Lung (tissue), 12 donors: ENCODE data around the gene ITK. TPM values are rescaled to one million over a fixed set of nuclear protein-coding genes. Genes with fewer than 3 reads are reported as not detected.
A peak's percentile ranks its signal among the peaks of the same experiment; 100 is the strongest.

ENCODE experiments used
- ATAC-seq: fragments of 200-7000 bp; cut with Tn5 transposase; one replicate; pipeline ENCODE4 v1.9.1; 2020; ENCODE audit warnings: moderate number of reproducible peaks; ENCODE audit not compliant: insufficient read depth, low FRiP score
- DNase-seq, 3 donors: peaks; one replicate each; pipeline ENCODE4 v3.0.0-alpha.2; 2013 to 2017
- H3K27ac ChIP-seq, 2 donors: one replicate each; pipeline ENCODE4 v1.5.1; 2013; ENCODE audit warnings: mild to moderate bottlenecking in 2 of 2, moderate library complexity in 2 of 2, control low read depth in 1 of 2, inconsistent platforms in 1 of 2, low read depth in 1 of 2, low read length in 1 of 2
- H3K27me3 ChIP-seq, 3 donors: one replicate each; pipeline ENCODE4 v1.5.1; 2013; ENCODE audit warnings: low read length in 2 of 3; ENCODE audit not compliant: control insufficient read depth in 3 of 3, insufficient read depth in 3 of 3
- H3K36me3 ChIP-seq, 4 donors: one replicate each; pipeline ENCODE4 v1.5.1; 2013; ENCODE audit warnings: low read length in 4 of 4, mild to moderate bottlenecking in 1 of 4, moderate library complexity in 1 of 4; ENCODE audit not compliant: control insufficient read depth in 4 of 4, insufficient read depth in 4 of 4
- H3K4me1 ChIP-seq, 5 donors: one replicate each; pipeline ENCODE4 v1.5.1; 2013; ENCODE audit warnings: low read length in 5 of 5, mild to moderate bottlenecking in 2 of 5, moderate library complexity in 1 of 5; ENCODE audit not compliant: control insufficient read depth in 5 of 5, insufficient read depth in 5 of 5
- H3K4me3 ChIP-seq: one replicate; pipeline ENCODE4 v1.5.1; 2013; ENCODE audit warnings: mild to moderate bottlenecking, control low read depth, moderate library complexity
- H3K9ac ChIP-seq, 2 donors: one replicate each; pipeline ENCODE4 v1.5.1; 2013; ENCODE audit warnings: low read length in 2 of 2, control low read depth in 1 of 2; ENCODE audit not compliant: insufficient read depth in 1 of 2
- H3K9me3 ChIP-seq, 4 donors: one replicate each; pipeline ENCODE4 v1.5.1; 2013; ENCODE audit warnings: low read length in 3 of 4, mild to moderate bottlenecking in 1 of 4, moderate library complexity in 1 of 4; ENCODE audit not compliant: control insufficient read depth in 4 of 4, insufficient read depth in 3 of 4
- WGBS, 2 donors: extraction: QIAGEN DNeasy Blood & Tissue Kit; methylation state at CpG; one replicate each; pipeline ENCODE4 v1.1.7; 2013; 5-methylcytosine and 5-hydroxymethylcytosine counted together
- polyA plus RNA-seq, 2 donors: library from polyadenylated mRNA; stranded (reverse); fragments of 200-250 nt; gene quantifications; one replicate each; pipeline ENCODE4 v1.2.1, GENCODE V29; 2013
- total RNA-seq, 2 donors: library from RNA; depleted of rRNA in 1 of 2; stranded (reverse); fragments of >200 nt in 1 of 2; gene quantifications; one replicate each; pipeline ENCODE4 v1.2.1, GENCODE V29; 2014 to 2021
- TF ChIP-seq, protein P1 (sequence below): IDR thresholded peaks from 2 replicates; pipeline ENCODE4 v1.5.1; 2012; ENCODE audit warnings: mild to moderate bottlenecking; ENCODE audit errors: control extremely low read depth, extremely low read depth
- donor health status: control.
- donor health status: control.
- donor health status: Bipolar disorder and iron deficiency.
- donor health status: healthy.
- donor health status: DM: yes; HTN: yes; CAD: no.

The ITK gene
- total and polyA plus RNA-seq, 4 donors = 0.91 to 3.4 (median 2.8) TPM

DNA sequence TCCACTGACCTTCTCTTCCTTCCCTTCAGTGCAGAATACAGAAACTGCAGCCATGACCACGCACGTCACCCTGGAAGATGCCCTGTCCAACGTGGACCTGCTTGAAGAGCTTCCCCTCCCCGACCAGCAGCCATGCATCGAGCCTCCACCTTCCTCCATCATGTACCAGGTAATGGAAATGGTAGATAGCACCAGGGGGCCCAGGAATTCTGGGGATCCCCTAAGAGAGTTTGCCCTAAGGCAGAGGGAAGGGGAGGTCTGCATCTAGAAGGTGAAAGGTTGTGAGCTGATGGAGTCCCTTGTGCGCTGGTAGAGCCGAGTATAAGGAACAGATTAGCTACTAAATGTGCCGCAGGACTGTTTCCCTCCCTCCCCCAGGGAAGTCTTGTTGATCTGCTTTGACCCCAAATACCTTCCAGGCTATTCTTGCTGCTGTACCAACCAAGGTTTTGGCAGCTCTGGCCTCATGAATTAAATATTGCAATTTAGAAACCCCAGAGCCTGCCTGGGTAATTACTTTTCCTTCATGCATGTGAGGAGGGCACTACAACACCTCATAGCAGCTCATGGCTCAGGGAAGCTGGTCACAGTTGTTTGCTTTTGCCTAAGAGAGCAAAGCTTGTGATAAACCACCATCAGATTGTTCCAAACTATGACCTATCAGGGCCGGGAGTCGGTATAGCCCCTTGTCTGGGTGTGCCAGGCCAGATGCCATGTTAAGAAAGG lies 104.8 kb downstream of the ITK start:
- Histone ChIP-seq H3K4me3 (no peak overlapping the region), H3K4me1 (peaks cover 0 to 7% (median 0%) of the 10 kb centered on the region in 5 donors), H3K9me3 (no peaks in the 10 kb centered on the region), H3K27ac (peak overlapping the region in 1 of 2 donors; percentile 51), H3K36me3 (peaks cover 0 to 4% (median 0%) of the 10 kb centered on the region in 4 donors), H3K27me3 (no peaks in the 10 kb centered on the region), H3K9ac (no peak overlapping the region)
- TF ChIP-seq, protein P1, sequence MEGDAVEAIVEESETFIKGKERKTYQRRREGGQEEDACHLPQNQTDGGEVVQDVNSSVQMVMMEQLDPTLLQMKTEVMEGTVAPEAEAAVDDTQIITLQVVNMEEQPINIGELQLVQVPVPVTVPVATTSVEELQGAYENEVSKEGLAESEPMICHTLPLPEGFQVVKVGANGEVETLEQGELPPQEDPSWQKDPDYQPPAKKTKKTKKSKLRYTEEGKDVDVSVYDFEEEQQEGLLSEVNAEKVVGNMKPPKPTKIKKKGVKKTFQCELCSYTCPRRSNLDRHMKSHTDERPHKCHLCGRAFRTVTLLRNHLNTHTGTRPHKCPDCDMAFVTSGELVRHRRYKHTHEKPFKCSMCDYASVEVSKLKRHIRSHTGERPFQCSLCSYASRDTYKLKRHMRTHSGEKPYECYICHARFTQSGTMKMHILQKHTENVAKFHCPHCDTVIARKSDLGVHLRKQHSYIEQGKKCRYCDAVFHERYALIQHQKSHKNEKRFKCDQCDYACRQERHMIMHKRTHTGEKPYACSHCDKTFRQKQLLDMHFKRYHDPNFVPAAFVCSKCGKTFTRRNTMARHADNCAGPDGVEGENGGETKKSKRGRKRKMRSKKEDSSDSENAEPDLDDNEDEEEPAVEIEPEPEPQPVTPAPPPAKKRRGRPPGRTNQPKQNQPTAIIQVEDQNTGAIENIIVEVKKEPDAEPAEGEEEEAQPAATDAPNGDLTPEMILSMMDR = no peak
- ATAC-seq (no peak), DNase-seq (no peak)
- 92 to 96% methylated on average over 10 of the region's 10 CpGs for WGBS, 2 donors

DNA sequence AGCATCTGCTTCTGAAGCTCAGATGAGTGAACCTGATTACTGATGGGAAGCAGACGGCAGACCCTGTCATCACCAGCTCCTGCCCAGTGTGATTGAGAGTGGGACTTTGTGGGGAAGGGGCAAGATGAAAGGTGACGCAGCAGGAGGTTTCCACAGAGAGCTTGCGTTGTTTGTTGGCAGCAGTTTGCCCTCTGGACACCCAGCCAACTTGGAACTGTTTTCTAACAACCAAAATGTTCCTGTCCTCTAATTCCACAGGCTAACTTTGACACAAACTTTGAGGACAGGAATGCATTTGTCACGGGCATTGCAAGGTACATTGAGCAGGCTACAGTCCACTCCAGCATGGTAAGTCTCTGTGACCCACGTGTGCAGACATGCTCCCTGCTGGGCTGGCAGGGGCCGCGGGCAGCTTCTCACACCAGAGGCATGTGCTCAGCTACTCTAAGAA lies 106.1 kb downstream of the ITK start:
- no peak overlapping the region for H3K9ac ChIP-seq
- DNase-seq = peak in 1 of 3 donors; percentile 19

GRCh38 chr5:157288405-157289163 lies 107.9 kb downstream of the ITK start:
- no peak for DNase-seq
- 83 to 93% methylated on average over 4 of the region's 4 CpGs for WGBS, 2 donors
- no peak overlapping the region for H3K4me3 ChIP-seq
- ATAC-seq = no peak
- H3K9me3 ChIP-seq = peaks cover 0 to 3% (median 0%) of the 10 kb centered on the region in 4 donors
- peaks cover 0 to 10% (median 3%) of the 10 kb centered on the region in 5 donors for H3K4me1 ChIP-seq
- peaks cover 0 to 4% (median 0%) of the 10 kb centered on the region in 4 donors for H3K36me3 ChIP-seq
- H3K27me3 ChIP-seq = no peaks in the 10 kb centered on the region
- TF ChIP-seq, protein P1 = no peak
- H3K27ac ChIP-seq = no peak overlapping the region
- H3K9ac ChIP-seq = no peak overlapping the region

More for the DNA sequence above, 106.1 kb downstream of the ITK start:
- H3K9me3 ChIP-seq = peaks cover 0 to 3% (median 0%) of the 10 kb centered on the region in 4 donors
- peak overlapping the region in 1 of 2 donors; percentile 80 for H3K27ac ChIP-seq
- TF ChIP-seq, protein P1 = no peak
- H3K4me3 ChIP-seq = no peak overlapping the region
- peaks cover 0 to 10% (median 3%) of the 10 kb centered on the region in 5 donors for H3K4me1 ChIP-seq
- no peaks in the 10 kb centered on the region for H3K27me3 ChIP-seq
- 81 to 87% methylated on average over 7 of the region's 7 CpGs for WGBS, 2 donors
- ATAC-seq = no peak
- peaks cover 0 to 4% (median 0%) of the 10 kb centered on the region in 4 donors for H3K36me3 ChIP-seq
